ENCODE data around the gene DCLK1. TPM values are rescaled to one million over a fixed set of nuclear protein-coding genes. Genes with fewer than 3 reads are reported as not detected.

DCLK1 gene
- total RNA-seq, 4 donors from 2014 or later, result 21.3 to 63.8 (median 40.9) TPM

GRCh38 chr13:35743165-35743564 is 388.0 kb downstream of the DCLK1 start:
- H3K27ac ChIP-seq, result no peak overlapping the region
- no peak for DNase-seq (ENCODE audit: low spot score in 2 of 2)
- H3K36me3 ChIP-seq, result no peaks in the 10 kb centered on the region
- H3K4me3 ChIP-seq, result no peak overlapping the region
- TF ChIP-seq CTCF (IDR thresholded peaks at IDR 0.05) (no peak), POLR2A (IDR thresholded peaks at IDR 0.05) (no peak), EP300 (IDR thresholded peaks at IDR 0.05) (no peak)
- 73 to 76% methylated on average over 3 of the region's 3 CpGs for WGBS, 2 donors
- peaks cover 0 to 5% (median 0%) of the 10 kb centered on the region in 4 donors for H3K9me3 ChIP-seq
- H3K27me3 ChIP-seq, result no peaks in the 10 kb centered on the region
- H3K4me1 ChIP-seq, result no peaks in the 10 kb centered on the region

- Histone ChIP-seq H3K27ac (no peak overlapping the region), H3K36me3 (no peaks in the 10 kb centered on the region), H3K9me3 (peaks cover 0 to 5% (median 0%) of the 10 kb centered on the region in 4 donors), H3K27me3 (no peaks in the 10 kb centered on the region), H3K4me1 (no peaks in the 10 kb centered on the region), H3K4me3 (no peak overlapping the region)
- TF ChIP-seq EP300 (IDR thresholded peaks at IDR 0.05) (no peak), POLR2A (IDR thresholded peaks at IDR 0.05) (no peak), CTCF (IDR thresholded peaks at IDR 0.05) (no peak)
- DNase-seq (ENCODE audit: low spot score in 2 of 2), result no peak
- 83 to 89% methylated on average over 5 of the region's 5 CpGs for WGBS, 2 donors
These were observed 389.5 kb downstream of the DCLK1 start for GRCh38 chr13:35741657-35742056.

DNA sequence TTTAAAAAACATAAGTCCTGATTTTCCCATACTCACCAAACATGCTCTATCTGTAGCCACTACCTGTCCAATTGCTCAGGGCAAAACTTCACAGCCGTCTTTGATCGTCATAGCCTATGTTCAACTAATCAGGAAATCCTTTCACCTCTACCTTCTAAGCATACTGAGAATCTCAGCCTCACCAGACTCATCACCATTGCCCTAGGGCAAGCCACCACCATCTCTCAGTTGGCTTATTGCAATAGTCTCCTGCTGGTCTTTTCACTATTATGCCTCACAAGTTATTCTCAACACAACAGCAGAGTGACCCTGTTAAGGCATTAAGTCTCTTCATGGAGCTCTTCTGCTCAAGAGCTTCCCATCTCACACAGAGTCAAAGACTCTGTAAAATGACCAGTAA is 394.3 kb downstream of the DCLK1 start:
- DNase-seq (ENCODE audit: low spot score in 2 of 2), result no peak
- H3K9me3 ChIP-seq, result peaks cover 0 to 5% (median 0%) of the 10 kb centered on the region in 4 donors
- H3K4me3 ChIP-seq, result no peak overlapping the region
- TF ChIP-seq POLR2A (IDR thresholded peaks at IDR 0.05) (no peak), CTCF (IDR thresholded peaks at IDR 0.05) (no peak), EP300 (IDR thresholded peaks at IDR 0.05) (no peak)
- H3K36me3 ChIP-seq, result no peaks in the 10 kb centered on the region
- no peak overlapping the region for H3K27ac ChIP-seq
- H3K27me3 ChIP-seq, result no peaks in the 10 kb centered on the region
- 35 to 42% methylated on average over 2 of the region's 2 CpGs for WGBS, 2 donors
- H3K4me1 ChIP-seq, result peaks cover 0 to 15% (median 0%) of the 10 kb centered on the region in 4 donors

- no peaks in the 10 kb centered on the region for H3K27me3 ChIP-seq
- H3K9me3 ChIP-seq, result no peaks in the 10 kb centered on the region
- H3K4me3 ChIP-seq, result no peak overlapping the region
- TF ChIP-seq EP300 (IDR thresholded peaks at IDR 0.05) (no peak), POLR2A (IDR thresholded peaks at IDR 0.05) (no peak), CTCF (IDR thresholded peaks at IDR 0.05) (no peak)
- no peak for DNase-seq (ENCODE audit: low spot score in 2 of 2)
- no peaks in the 10 kb centered on the region for H3K36me3 ChIP-seq
- WGBS, 2 donors, result 52 to 62% methylated on average over 4 of the region's 4 CpGs
- peaks cover 0 to 25% (median 0%) of the 10 kb centered on the region in 4 donors for H3K4me1 ChIP-seq
- peak overlapping the region in 2 of 4 donors; percentile 6 to 32 for H3K27ac ChIP-seq
These were observed 397.4 kb downstream of the DCLK1 start for GRCh38 chr13:35733827-35734226.

DNA sequence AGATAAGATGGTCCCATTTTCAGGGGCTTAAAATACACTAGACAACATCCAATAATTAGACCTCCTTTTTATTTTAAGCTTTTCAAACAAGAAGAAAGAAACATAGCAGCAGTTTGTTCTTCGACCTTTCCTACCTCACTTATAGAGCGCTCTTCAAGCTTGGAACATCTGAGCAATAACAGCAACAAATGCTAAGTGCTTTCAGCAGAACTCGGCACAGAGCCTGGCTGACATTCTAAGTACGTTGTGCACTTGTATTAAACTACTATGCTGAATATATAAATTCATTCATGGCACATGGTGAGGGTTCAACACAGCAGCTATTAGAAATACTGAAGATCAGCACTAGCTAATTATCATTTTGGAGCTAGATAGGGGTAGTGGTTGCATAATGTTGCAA is 398.6 kb downstream of the DCLK1 start:
- no peak overlapping the region for H3K27ac ChIP-seq

More for the DNA sequence above, 398.6 kb downstream of the DCLK1 start:
- DNase-seq (ENCODE audit: low spot score in 2 of 2), result no peak
- Histone ChIP-seq H3K9me3 (no peaks in the 10 kb centered on the region), H3K4me3 (no peak overlapping the region), H3K36me3 (no peaks in the 10 kb centered on the region), H3K27me3 (no peaks in the 10 kb centered on the region), H3K4me1 (peaks cover 0 to 25% (median 0%) of the 10 kb centered on the region in 4 donors)
- 72 to 77% methylated on average over 4 of the region's 4 CpGs for WGBS, 2 donors
- no peak for TF ChIP-seq CTCF (IDR thresholded peaks at IDR 0.05)

Data from tibial nerve (tissue), 4 donors.